Measurements from ENCODE around the gene TRPV4. TPM values are rescaled to one million over a fixed set of nuclear protein-coding genes. Genes with fewer than 3 reads are reported as not detected.

Gene TRPV4
- total RNA-seq, 3 donors from 2014 or later: not detected

DNA sequence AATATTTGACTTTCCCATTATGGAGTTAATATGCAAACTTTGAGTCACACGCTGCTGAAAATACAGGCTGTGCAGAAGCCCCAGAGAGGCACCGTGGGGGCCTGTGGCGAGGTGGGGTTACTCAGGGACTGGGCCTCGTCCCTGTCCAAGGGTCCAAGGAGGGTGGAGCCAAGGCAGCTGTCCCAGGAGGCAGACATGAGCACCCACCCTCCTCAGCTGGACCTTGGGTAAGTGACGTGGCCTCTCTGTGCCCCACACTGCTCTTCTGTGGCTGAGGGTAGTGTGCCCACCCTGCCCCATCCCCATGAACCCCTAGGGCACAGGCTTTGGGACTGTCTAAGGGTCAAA lies 80.2 kb downstream of the TRPV4 start:
- H3K9me3 Mint-ChIP-seq: peaks cover 22% of the 10 kb centered on the region
- H3K27me3 Mint-ChIP-seq (ENCODE audit: low read depth): no peaks in the 10 kb centered on the region
- no peak for ATAC-seq
- H3K36me3 Mint-ChIP-seq (ENCODE audit: insufficient read depth): peaks cover 9% of the 10 kb centered on the region
- no peaks in the 10 kb centered on the region for H3K4me1 Mint-ChIP-seq (ENCODE audit: low read depth)
- no peak for DNase-seq
- no peak overlapping the region for H3K4me3 Mint-ChIP-seq

DNA sequence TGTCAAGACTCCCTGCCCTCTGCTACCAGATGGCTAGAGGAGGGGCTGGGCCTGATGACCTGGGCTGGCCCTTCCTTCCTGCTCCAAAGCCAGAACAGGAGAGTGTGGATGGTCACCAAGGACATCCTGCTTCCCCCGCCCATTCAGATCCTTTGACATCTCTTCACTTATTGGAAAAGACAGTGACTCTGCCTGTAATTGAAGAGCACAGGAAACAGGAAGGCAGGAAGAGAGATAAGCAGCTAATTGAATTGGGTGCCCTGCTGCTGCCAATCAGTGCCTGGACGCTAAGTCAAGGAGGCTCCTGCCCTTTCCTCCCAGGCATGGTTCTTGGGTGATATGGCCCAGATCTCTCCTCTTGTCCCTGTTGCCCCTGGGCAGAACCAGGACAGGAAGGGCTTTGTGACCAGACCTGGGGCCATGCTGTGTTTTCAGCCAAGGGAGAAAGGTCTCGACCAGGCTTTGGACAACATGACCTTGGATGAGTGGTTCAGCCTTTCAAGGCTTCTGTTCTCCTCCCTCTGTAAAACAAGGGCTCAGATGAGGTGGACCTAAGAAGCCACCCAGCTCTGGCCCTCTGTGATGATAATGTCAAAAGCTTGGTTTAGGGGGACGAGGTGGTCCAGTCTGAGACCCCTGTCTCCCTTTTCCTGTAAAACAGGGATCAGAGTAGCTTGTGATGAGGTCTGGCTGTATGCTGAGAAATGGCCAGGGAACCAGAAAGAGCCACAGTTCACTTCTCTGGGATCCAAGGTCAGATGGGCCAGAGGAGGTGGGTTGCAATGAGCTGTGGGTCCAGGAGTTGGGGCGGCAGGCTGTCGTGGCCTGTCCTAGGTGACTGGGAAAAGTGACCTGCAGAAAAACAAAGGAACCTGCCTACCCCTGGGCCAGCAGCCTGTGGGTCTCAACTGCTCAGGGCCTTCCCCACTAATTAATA lies 80.8 kb downstream of the TRPV4 start:
- ATAC-seq (no peak), DNase-seq (no peak)
- peaks cover 9% of the 10 kb centered on the region for H3K36me3 Mint-ChIP-seq (ENCODE audit: insufficient read depth)
- peaks cover 20% of the 10 kb centered on the region for H3K9me3 Mint-ChIP-seq
- H3K4me1 Mint-ChIP-seq (ENCODE audit: low read depth): no peaks in the 10 kb centered on the region
- no peaks in the 10 kb centered on the region for H3K27me3 Mint-ChIP-seq (ENCODE audit: low read depth)
- no peak overlapping the region for H3K4me3 Mint-ChIP-seq

DNA sequence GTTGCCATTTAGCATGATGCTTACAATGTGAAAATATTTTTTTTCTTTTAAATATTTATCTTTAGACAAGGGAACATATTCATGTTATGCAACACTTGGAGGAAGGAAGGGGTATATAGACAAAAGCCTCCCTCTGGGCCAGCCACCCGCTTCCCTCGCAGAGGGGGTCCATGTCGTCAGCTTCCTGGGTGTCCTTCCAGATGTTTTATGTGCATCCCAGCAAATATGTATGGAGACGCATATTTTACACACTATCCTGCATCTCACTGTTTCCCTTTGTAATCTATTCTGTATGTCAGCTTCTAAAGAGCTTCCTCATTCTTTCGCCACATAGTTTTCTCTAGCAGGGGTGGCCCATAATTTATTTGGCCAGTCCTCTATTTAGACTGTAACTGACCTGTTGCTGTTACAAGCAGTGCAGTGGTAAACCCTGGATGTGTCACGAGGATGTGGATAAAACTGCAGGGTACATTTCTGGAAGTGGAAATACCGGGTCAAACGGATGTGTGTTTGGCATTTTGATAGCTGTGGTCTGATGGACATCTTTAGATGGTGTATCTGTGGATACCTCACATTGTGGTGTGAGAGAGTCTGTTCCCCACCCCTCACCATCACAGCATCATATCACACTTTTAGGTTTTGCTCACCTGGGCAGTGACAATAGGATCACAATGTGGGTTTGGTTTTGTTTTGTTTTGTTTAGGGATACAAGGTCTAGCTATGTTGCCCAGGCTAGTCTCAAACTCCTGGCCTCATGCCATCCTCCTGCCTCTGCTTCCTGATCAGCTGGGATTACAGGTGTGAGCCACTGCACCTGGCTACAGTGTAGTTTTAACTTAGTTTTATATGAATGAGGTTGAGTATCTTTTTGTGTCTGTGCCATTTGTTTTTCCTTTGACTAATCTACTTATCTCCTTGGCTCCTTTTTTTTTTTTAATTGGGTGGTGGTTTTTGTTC lies 87.9 kb downstream of the TRPV4 start:
- Mint-ChIP-seq H3K9me3 (no peaks in the 10 kb centered on the region), H3K27me3 (ENCODE audit: low read depth) (peaks cover 5% of the 10 kb centered on the region), H3K36me3 (ENCODE audit: insufficient read depth) (no peaks in the 10 kb centered on the region), H3K4me1 (ENCODE audit: low read depth) (no peaks in the 10 kb centered on the region), H3K4me3 (no peak overlapping the region)
- ATAC-seq (no peak), DNase-seq (no peak)

DNA sequence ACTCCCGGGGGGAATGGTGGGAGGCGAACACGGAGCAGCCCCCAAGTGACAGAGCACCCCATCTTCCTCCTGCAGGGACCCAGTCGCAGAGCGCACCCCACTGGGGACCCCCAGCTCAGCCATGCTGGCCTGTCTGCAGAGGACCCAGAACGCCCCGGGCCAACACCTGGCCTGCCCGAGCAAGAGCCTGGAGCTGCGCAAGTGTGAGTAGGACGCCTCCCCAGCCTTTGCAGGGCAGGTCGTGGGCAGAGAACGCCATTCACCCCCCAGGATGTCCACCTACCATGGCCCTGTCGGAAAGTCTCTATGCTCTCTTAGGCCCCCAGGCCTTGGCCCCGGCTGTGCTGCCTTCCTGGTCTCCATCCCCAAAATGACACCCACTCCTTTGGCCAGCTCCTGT lies 89.2 kb downstream of the TRPV4 start:
- Mint-ChIP-seq H3K36me3 (ENCODE audit: insufficient read depth) (no peaks in the 10 kb centered on the region), H3K9me3 (no peaks in the 10 kb centered on the region), H3K4me1 (ENCODE audit: low read depth) (no peaks in the 10 kb centered on the region), H3K27me3 (ENCODE audit: low read depth) (peaks cover 5% of the 10 kb centered on the region), H3K4me3 (no peak overlapping the region)
- no peak for ATAC-seq
- no peak for DNase-seq

DNA sequence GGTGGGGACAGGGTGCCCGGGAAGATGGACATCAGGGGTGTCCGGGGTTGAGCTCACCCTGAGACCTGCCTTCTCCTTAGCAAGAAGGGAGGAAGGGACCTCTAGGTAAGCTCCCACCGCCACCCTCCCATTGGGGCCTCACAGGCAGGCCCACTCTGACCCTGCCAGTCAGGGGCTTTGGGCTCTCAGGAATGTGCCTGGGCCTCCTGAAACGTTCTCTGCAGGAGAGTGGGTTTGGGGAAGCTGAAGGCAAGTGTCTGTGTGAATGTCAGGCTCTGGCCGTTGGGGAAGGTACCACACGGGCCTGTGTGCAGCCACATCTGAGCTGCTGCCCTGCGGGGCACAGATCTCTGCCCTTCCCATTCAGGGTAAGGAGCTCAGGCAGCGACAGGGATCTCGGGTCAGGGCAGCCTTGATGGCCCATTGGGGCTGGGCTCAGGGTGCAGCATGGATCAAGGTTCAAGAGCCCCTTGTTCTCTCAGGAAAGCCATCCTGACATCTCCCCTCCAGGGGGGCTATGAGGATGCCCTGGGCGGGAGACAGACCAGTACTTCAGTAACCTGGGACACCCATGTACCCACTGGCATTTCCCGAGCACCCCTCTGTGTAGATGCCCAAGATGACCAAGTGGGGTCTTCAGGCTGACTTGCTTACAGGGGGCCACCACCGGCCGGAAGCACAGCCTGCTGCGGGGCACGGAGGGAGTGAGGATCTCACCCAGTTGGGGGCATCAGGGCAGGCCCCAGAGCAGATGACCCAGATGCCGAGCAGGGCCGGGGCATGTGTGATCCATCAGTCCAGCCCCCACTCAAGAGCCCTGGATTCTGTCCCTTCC lies 89.9 kb downstream of the TRPV4 start:
- Mint-ChIP-seq H3K27me3 (ENCODE audit: low read depth) (peaks cover 5% of the 10 kb centered on the region), H3K4me3 (no peak overlapping the region), H3K36me3 (ENCODE audit: insufficient read depth) (no peaks in the 10 kb centered on the region), H3K9me3 (no peaks in the 10 kb centered on the region), H3K4me1 (ENCODE audit: low read depth) (no peaks in the 10 kb centered on the region)
- no peak for DNase-seq
- no peak for ATAC-seq

DNA sequence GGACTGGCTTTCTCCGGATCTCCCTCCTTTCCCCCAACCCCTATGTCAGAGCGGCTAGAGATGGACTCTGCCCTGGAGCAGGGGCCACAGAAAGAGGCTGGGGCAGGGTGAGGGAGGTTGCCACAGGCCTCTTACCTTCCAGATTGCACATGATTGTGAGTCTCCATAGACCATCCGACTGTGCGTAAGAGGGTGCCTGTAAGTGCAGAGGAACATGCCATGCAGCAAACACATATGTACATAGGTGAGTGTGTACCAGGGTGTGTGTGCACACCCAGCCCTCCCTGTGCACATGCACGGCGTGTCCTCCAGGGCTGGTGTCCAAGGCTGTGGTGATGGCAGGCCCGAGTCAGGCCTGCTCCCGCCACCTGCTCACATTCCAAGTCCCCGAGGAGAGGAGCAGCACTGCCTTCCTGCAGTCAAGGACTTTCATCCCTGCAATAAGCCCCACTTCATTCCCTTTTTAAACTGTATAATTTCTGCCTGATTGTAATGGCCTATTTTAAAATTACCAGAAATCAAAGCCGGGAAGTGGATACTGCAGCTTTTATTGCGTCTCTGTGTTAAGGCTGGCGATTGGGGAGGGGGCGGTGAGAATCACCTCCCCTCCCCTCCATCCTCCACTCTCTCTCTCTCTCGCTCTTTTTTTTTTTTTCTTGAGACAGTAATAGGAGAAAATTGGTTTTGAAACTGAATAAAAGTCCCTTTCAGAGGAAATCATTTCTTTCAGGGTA lies 91.1 kb downstream of the TRPV4 start:
- ATAC-seq (no peak), DNase-seq (no peak)
- no peak overlapping the region for H3K4me3 Mint-ChIP-seq

DNA sequence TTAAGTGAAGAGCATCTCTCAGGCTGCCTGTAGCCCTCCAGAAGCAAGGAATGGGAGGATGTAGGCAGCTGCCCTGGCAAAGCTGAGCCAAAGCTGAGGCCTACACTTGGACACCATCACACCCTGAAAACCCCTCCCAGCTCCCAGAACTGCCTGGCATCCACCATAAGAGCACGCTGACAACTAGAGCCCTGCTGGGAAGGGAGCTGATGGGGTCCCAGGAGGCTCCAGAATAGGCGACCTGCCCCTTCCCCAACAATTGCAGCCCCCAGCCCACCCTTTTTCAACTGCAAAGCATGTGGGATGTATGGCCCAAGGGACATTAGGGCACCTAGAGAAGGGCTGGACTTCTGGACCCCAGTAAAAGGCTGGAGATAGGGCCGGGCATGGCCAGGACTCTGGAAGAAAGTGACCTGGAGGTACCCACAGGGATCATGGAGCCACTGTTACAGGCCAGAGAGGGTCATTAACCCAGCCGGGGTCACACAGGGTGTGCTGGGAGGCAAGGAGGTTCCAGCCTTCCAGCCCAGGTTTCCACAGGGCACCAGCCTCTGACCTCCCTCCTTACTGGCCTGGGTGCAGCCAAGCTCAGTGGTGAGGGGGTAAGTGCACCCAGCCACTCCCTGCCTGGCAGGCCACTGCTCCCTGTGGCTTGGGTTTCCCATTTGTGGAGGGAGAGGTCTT lies 91.8 kb downstream of the TRPV4 start:
- DNase-seq (no peak), ATAC-seq (no peak)
- H3K27me3 Mint-ChIP-seq (ENCODE audit: low read depth): peaks cover 9% of the 10 kb centered on the region

More for the DNA sequence above, 91.1 kb downstream of the TRPV4 start:
- Mint-ChIP-seq H3K36me3 (ENCODE audit: insufficient read depth) (no peaks in the 10 kb centered on the region), H3K4me1 (ENCODE audit: low read depth) (no peaks in the 10 kb centered on the region), H3K27me3 (ENCODE audit: low read depth) (peaks cover 5% of the 10 kb centered on the region), H3K9me3 (no peaks in the 10 kb centered on the region)

DNA sequence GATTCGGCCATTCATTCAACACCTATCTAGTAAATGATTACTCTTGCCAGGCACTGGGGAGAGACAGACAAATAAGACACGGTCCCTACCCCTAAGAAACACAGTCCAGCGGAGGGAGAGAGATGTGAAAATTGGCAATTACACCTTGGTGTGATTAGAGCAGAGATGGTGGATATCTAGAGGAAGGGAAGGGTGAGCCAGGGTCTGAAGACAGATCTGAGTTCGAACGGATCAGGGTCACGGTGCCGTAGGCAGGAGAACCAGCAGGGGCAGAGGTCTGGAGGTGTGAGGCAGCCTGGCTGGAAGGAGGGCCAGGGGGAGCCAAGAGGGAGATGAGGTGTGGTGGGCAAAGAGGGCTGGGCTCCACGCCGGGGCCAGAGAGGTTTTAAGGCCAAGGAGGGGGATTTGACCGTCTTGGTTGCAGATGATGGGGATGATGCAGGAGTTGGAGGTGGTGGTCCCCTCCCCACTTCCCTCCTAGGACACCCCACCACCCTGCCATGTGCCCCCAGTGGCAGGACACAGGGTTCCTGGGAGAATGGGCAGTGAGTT lies 92.4 kb downstream of the TRPV4 start:
- ATAC-seq (no peak), DNase-seq (no peak)
- Mint-ChIP-seq H3K4me3 (no peak overlapping the region), H3K9me3 (no peaks in the 10 kb centered on the region), H3K27me3 (ENCODE audit: low read depth) (peaks cover 13% of the 10 kb centered on the region), H3K4me1 (ENCODE audit: low read depth) (no peaks in the 10 kb centered on the region), H3K36me3 (ENCODE audit: insufficient read depth) (no peaks in the 10 kb centered on the region)

More for the DNA sequence above, 91.8 kb downstream of the TRPV4 start:
- H3K4me3 Mint-ChIP-seq: no peak overlapping the region
- no peaks in the 10 kb centered on the region for H3K9me3 Mint-ChIP-seq
- no peaks in the 10 kb centered on the region for H3K4me1 Mint-ChIP-seq (ENCODE audit: low read depth)
- no peaks in the 10 kb centered on the region for H3K36me3 Mint-ChIP-seq (ENCODE audit: insufficient read depth)

DNA sequence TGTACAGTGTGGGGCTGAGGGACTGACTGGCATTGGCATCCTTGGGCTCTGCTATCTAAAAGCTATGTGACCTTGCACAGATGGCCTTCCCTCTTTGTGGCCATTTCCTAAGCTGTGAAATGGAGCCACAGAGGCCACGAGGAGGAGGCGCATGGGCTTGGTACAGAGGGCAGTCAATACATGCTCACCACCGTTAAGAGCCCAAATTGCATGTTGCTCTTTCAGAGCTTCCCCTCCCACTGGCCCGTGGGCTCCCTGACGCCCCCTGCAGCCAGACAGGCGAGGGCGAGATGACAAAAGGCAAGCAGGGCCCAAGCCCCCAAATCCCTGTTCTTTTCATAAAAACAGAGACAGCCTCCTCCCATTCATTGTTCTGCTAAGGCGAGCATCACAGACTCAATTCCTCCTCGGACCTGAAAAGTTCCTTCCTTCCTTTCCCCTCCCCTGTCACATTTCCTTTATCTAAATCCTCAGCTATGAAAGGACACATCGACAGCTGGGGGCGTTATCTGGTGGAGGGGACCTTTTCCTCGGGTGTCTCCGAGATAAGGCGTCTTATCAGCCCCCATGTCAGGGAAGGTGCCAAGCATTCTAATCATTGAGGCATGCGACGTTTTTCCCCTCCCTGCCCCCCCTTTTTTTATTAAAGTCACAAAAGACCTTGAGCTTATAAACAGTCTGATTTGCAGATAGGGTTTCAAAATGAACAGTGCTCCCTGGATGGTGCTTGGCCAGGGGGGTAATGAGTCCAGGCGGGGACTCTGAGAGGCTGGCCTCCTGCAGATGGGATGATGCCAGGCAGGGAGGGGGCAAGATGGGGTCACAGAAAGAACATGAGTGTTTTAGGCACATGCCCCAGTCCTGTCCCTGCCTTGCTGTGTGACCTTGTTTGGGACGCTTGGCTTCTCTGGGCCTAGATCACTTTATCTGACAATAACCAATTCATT lies 93.2 kb downstream of the TRPV4 start:
- DNase-seq (peak; percentile 3), ATAC-seq (no peak)
- no peaks in the 10 kb centered on the region for H3K9me3 Mint-ChIP-seq
- no peaks in the 10 kb centered on the region for H3K4me1 Mint-ChIP-seq (ENCODE audit: low read depth)
- no peaks in the 10 kb centered on the region for H3K36me3 Mint-ChIP-seq (ENCODE audit: insufficient read depth)
- H3K4me3 Mint-ChIP-seq: no peak overlapping the region
- peaks cover 19% of the 10 kb centered on the region for H3K27me3 Mint-ChIP-seq (ENCODE audit: low read depth)

DNA sequence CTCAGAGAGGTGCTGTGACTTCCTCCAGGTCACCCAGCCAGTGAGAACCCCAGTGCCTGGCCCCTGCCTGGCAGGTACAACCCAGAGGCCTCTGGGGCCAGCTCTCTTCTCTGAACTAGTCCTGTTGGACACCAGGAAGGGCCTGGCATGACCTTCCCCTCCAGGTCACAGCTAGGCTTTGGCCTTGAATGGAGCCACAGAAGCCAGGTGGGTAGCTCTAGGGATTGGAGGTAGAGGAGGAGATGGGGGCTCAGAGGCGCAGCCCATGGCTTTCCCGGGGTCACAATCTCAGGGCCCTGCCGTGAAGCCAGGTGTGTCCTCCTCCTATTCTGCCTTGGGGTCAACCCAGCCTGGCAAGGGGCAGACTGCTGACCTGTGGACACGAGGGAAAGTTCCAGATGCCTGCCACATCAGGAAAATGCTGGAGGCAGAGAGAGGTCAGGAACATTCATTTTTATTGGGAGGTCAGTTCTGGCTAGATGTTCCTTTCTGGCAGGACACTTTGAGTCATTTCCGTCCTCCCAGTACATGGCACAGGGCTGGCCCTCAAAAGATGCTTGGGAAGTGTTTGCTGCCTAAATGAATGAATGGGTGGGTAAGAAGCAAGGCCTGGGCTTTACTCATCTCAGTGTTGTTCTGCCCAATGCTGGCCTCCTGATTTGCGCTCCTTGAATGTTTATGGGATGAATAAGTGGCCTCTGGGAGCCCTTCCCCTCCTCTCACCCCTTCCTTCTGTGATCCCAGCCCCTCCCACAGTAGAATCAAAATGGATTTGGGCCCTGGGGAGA lies 94.1 kb downstream of the TRPV4 start:
- Mint-ChIP-seq H3K36me3 (ENCODE audit: insufficient read depth) (no peaks in the 10 kb centered on the region), H3K27me3 (ENCODE audit: low read depth) (peaks cover 26% of the 10 kb centered on the region), H3K4me1 (ENCODE audit: low read depth) (no peaks in the 10 kb centered on the region), H3K9me3 (no peaks in the 10 kb centered on the region), H3K4me3 (no peak overlapping the region)
- ATAC-seq (no peak), DNase-seq (no peak)

DNA sequence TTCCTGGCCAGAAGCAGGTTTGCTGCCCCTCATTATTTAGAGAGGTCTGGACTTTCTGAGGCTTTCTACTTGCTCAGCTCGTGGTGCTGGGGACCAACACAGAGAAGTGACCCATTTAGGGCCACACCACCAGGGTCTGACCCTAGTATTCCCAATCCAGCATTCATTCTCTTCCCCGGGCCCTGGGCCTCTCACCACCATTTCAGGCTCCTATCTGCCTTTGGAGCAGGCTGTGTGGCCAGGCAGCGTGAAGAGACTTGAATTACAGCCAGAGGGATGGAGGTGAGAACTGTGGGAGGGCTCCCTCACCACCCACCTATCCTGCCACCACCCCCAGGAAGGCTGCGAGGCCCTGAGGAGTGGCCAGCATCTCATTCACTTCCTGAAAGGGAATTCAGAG lies 95.0 kb downstream of the TRPV4 start:
- ATAC-seq: no peak
- H3K36me3 Mint-ChIP-seq (ENCODE audit: insufficient read depth): no peaks in the 10 kb centered on the region
- H3K4me3 Mint-ChIP-seq: no peak overlapping the region
- peaks cover 34% of the 10 kb centered on the region for H3K27me3 Mint-ChIP-seq (ENCODE audit: low read depth)
- H3K9me3 Mint-ChIP-seq: no peaks in the 10 kb centered on the region
- H3K4me1 Mint-ChIP-seq (ENCODE audit: low read depth): no peaks in the 10 kb centered on the region
- no peak for DNase-seq

Data from activated T-cell treated with anti-CD3 and anti-CD28 coated beads, Interleukin-2, amount 50 U/mL, for 4 hours (primary cell).